PFSK-1 (cell line): Measurements from ENCODE around the gene LTC4S.

Experiments used
- FOXP2 ChIP-seq: optimal IDR thresholded peaks from 2 replicates; pipeline ENCODE3; 2011; ENCODE audit warnings: borderline replicate concordance, control low read depth, inconsistent platforms; ENCODE audit not compliant: insufficient read depth; ENCODE audit errors: extremely low read length, extremely low read depth
- POLR2AphosphoS5 ChIP-seq: IDR thresholded peaks from 2 replicates; pipeline ENCODE4 v1.6.1; 2012; ENCODE audit warnings: low read depth, mild to moderate bottlenecking, control low read depth, low read length, moderate library complexity
- REST ChIP-seq, 2 experiments: IDR thresholded peaks; 2 replicates each; pipeline versions ENCODE4 v1.6.1 to v1.8.0; 2011 to 2012; ENCODE audit warnings: low read depth in 2 of 2, low read length in 2 of 2, control low read depth in 1 of 2, inconsistent platforms in 1 of 2, mild to moderate bottlenecking in 1 of 2, moderate library complexity in 1 of 2; ENCODE audit not compliant: insufficient read depth in 1 of 2
- SIN3A ChIP-seq: IDR thresholded peaks from 2 replicates; pipeline ENCODE4 v1.6.1; 2012; ENCODE audit warnings: mild to moderate bottlenecking, low read length, moderate library complexity, borderline replicate concordance; ENCODE audit not compliant: insufficient read depth
- TAF1 ChIP-seq: IDR thresholded peaks from 2 replicates; pipeline ENCODE4 v1.6.1; 2012; ENCODE audit warnings: low read length, control low read depth, borderline replicate concordance; ENCODE audit not compliant: insufficient read depth

- TF ChIP-seq POLR2AphosphoS5 = no peak
- no peak for TF ChIP-seq SIN3A
- no peak for TF ChIP-seq TAF1
- TF ChIP-seq REST (IDR thresholded peaks at IDR 0.05; ENCODE audit: insufficient read depth in 1 of 2, low read depth in 2 of 2, low read length in 2 of 2) = no peak
- no peak for TF ChIP-seq FOXP2
Observed at GRCh38 chr5:179825655-179826182, 31.9 kb downstream of the LTC4S start.
